Heart left ventricle (tissue), 13 donors: Measurements from ENCODE around the gene CENPC.

Experiments used
- POLR2A ChIP-seq, 2 donors: fragments of 450-650 bp; IDR thresholded peaks; one replicate each; pipeline ENCODE4 v1.6.1; 2017; ENCODE audit warnings: antibody characterized with exemption in 2 of 2, mild to moderate bottlenecking in 2 of 2, moderate library complexity in 2 of 2
- TF ChIP-seq, protein P1 (sequence below), 12 donors: fragments of 200-600 bp; sonication (generic) in 4 of 12; IDR thresholded peaks; one replicate each; pipeline versions ENCODE4 v1.5.0 to v1.8.0; 2018 to 2022; ENCODE audit warnings: antibody characterized with exemption in 12 of 12, mild to moderate bottlenecking in 5 of 12
- donor health status: ischemic (EF 13 %, LVEDD 7.1; RV severe dilation, severe dysfunction).
- donor health status: DM: no; HTN: yes; CAD: no.
- donor health status: DM: no; HTN: no; CAD: no.
- donor health status: ischemic (EF 25% LVEDD 6.9; RV normal size, moderate dysfunction).
- donor health status: ischemic (EF 25% LVEDD 5.7; RV mildly dilated, moderate dysfunction).
- donor health status: ischemic (EF 35%, LVEDD 5.7; RV mildly dilated, moderate dysfunction).
- donor health status: nonischemic (EF 11% LVEDD 7.7; RV severe dilation, severe dysfunction).
- donor health status: DM: yes; HTN: yes; CAD: no.
- donor health status: PGD.
- donor health status: ischemic (EF 29% LVEDD 5.4; RV normal size, mild dysfunction).
- donor health status: nonischemic (EF 23%, LVEDD 6.1; RV moderate dilation, normal function).

DNA sequence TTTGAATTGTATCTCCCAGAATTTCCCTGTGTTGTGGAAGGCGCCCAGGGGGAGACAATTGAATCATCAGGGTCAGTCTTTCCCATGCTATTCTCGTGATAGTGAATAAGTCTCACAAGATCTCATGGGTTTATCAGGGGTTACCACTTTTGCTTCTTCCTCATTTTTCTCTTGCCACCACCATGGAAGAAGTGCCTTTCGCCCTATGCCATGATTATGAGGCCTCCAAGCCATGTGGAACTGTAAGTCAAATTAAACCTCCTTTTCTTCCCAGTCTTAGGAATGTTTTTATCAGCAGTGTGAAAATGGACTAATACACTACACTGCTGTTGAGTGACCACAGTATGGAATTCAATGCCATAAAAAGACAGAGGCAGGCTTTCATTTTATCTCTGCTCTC is 12.2 kb downstream of the CENPC start:
- TF ChIP-seq, protein P1, sequence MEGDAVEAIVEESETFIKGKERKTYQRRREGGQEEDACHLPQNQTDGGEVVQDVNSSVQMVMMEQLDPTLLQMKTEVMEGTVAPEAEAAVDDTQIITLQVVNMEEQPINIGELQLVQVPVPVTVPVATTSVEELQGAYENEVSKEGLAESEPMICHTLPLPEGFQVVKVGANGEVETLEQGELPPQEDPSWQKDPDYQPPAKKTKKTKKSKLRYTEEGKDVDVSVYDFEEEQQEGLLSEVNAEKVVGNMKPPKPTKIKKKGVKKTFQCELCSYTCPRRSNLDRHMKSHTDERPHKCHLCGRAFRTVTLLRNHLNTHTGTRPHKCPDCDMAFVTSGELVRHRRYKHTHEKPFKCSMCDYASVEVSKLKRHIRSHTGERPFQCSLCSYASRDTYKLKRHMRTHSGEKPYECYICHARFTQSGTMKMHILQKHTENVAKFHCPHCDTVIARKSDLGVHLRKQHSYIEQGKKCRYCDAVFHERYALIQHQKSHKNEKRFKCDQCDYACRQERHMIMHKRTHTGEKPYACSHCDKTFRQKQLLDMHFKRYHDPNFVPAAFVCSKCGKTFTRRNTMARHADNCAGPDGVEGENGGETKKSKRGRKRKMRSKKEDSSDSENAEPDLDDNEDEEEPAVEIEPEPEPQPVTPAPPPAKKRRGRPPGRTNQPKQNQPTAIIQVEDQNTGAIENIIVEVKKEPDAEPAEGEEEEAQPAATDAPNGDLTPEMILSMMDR (IDR thresholded peaks at IDR 0.05): no peak
- no peak for TF ChIP-seq POLR2A (IDR thresholded peaks at IDR 0.05)
